ENCODE measurements around the gene REEP1.

Gene REEP1

DNA sequence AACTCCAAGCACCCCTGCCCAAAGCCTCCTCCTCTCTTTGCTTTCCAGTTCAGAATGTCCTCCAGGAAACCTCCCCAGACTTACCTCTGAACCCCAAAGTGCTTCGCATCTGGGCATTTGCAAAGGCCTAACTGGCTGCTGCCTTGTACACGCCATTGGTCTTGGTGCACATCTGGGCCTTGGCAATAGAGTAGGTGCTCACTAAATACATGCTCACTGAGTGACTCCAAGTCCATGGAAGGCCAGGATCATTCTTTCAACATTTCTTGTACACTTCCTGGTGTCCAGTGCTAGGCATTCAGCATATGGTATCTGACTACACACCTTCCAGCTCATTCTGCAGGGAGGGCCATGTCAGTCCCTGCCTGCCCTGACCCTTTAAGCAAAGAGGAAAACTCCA, 109.7 kb downstream of the REEP1 start:
- Histone ChIP-seq H3K9ac (ENCODE audit: low read length) (no peak overlapping the region), H3K9me3 (ENCODE audit: control insufficient read depth, low read depth, low read length) (no peaks in the 10 kb centered on the region), H3K27me3 (ENCODE audit: control insufficient read depth, insufficient read depth, low read length) (no peaks in the 10 kb centered on the region), H3K4me3 (ENCODE audit: low read length) (no peak overlapping the region), H3K27ac (ENCODE audit: low read length) (no peak overlapping the region), H3K36me3 (ENCODE audit: control insufficient read depth, low read depth, low read length) (no peaks in the 10 kb centered on the region), H3K4me1 (ENCODE audit: control insufficient read depth, low read depth, low read length) (peaks cover 6% of the 10 kb centered on the region)

DNA sequence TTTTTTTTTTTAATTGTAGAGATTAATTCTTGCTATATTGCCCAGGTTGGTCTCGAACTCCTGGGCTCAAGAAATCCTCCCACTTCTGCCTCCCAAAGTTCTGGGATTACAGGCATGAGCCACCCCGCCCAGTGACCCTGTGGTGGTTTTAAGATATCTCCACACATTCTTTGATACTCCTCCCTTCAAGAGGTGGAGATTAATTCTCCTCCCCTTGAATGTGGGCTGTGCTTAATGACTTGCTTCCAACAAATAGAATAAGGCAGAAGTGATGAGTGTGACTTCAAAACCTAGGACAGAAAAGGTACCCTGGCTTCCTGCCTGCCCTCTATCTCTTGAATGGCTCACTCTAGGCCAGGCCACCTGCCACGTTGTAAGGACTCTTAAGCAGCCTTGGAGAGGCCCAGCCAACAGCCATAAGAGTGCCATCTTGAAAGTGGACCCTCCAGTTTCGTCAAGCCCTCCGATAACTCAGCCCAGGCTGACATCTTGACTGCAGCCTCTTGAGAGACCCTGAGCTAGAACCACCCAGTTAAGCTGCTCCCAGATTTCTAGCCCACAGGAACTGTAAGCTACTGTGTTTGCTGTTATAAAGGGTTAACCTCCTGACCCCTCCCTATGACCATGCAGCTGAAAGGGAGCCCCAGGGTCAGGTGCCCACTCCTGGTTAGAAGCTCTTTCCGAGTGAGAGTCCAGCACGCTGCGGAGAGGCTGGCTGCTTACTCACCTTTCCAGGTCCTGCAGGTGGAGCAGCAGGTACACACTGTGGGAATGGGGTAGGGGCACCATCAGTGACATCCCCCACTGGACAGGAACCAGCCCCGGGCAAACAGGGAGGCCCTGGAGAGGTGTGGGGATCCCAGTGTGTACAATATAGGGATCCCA, 110.5 kb downstream of the REEP1 start:
- H3K4me3 ChIP-seq (ENCODE audit: low read length): no peak overlapping the region
- H3K9me3 ChIP-seq (ENCODE audit: control insufficient read depth, low read depth, low read length): no peaks in the 10 kb centered on the region
- H3K27ac ChIP-seq (ENCODE audit: low read length): no peak overlapping the region
- H3K4me1 ChIP-seq (ENCODE audit: control insufficient read depth, low read depth, low read length): peaks cover 8% of the 10 kb centered on the region
- no peak overlapping the region for H3K9ac ChIP-seq (ENCODE audit: low read length)
- H3K27me3 ChIP-seq (ENCODE audit: control insufficient read depth, insufficient read depth, low read length): no peaks in the 10 kb centered on the region
- no peaks in the 10 kb centered on the region for H3K36me3 ChIP-seq (ENCODE audit: control insufficient read depth, low read depth, low read length)

DNA sequence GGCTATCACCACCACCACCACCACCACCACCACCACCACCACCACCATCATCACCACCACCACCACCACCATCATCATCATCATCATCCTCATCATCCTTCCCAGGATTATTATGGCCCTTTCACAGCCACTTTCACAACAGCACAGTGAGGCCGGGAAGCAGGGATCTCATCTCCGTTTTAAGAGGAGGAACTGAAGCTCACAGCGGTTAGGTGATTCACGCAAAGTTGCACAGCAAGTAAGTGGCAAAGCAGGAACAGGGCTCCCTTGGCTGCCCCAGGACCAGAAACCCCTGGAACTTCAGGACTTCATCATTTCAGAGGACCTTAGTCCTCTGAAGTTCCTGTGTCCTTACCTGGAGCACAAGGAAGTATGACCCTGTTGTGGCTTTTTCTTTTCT, 111.4 kb downstream of the REEP1 start:
- H3K4me3 ChIP-seq (ENCODE audit: low read length): no peak overlapping the region
- H3K9me3 ChIP-seq (ENCODE audit: control insufficient read depth, low read depth, low read length): no peaks in the 10 kb centered on the region
- no peak overlapping the region for H3K27ac ChIP-seq (ENCODE audit: low read length)
- H3K36me3 ChIP-seq (ENCODE audit: control insufficient read depth, low read depth, low read length): no peaks in the 10 kb centered on the region
- no peaks in the 10 kb centered on the region for H3K27me3 ChIP-seq (ENCODE audit: control insufficient read depth, insufficient read depth, low read length)
- H3K4me1 ChIP-seq (ENCODE audit: control insufficient read depth, low read depth, low read length): peaks cover 8% of the 10 kb centered on the region
- no peak overlapping the region for H3K9ac ChIP-seq (ENCODE audit: low read length)

DNA sequence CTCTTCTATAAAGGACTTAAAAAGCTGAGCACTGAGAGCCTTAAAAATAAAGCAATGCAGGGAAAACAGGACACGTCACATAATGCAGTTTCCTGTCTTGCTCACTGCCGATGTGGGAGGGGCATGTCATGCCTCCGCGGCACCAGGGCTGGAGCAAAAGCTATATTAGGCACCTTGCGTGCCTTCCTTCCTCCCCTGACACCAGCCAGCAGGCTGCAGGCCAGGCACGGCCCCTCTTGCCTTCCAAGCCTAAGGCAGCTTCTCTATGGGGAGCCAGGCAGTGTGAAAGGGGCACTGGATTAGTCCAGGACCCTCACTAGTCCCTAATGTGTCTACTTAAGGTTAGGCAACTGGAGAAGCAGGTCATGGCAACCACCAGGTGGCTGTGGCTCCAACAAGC, 111.8 kb downstream of the REEP1 start:
- Histone ChIP-seq H3K4me3 (ENCODE audit: low read length) (no peak overlapping the region), H3K36me3 (ENCODE audit: control insufficient read depth, low read depth, low read length) (no peaks in the 10 kb centered on the region), H3K9me3 (ENCODE audit: control insufficient read depth, low read depth, low read length) (no peaks in the 10 kb centered on the region), H3K4me1 (ENCODE audit: control insufficient read depth, low read depth, low read length) (peaks cover 8% of the 10 kb centered on the region), H3K27me3 (ENCODE audit: control insufficient read depth, insufficient read depth, low read length) (no peaks in the 10 kb centered on the region), H3K9ac (ENCODE audit: low read length) (no peak overlapping the region), H3K27ac (ENCODE audit: low read length) (no peak overlapping the region)

DNA sequence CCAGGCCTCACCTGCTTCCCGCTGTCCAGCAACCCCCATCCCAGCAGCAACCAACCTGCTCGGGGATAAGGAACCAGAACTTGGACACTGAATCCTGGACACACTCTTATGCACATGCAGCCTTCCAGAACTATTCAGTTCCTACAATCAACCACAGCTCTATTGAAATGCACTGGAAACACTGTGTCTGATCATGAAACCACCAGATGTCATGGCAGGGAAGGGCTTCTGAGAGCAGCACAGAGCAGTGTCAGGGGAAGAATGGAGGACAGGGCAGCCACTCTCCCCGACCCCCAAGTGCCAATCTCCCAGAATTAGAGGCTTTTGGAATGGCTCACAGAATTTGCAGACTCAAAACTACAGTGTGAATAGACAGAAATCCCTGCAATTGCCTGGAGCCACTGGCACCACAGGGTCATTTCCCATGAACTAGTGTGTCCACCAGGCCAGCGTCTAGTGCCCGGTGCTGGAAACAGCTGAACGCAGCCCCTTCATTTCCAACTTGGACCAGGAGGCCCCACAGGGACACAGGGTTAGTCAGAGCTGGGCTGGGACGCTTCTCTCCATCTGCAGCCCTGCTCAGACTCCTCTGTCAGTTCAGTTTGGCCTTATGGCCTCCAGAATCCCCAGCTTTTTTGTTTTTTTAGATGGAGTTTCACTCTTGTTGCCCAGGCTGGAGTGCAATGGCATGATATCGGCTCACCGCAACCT, 112.6 kb downstream of the REEP1 start:
- Histone ChIP-seq H3K36me3 (ENCODE audit: control insufficient read depth, low read depth, low read length) (no peaks in the 10 kb centered on the region), H3K4me3 (ENCODE audit: low read length) (no peak overlapping the region), H3K9me3 (ENCODE audit: control insufficient read depth, low read depth, low read length) (no peaks in the 10 kb centered on the region), H3K27me3 (ENCODE audit: control insufficient read depth, insufficient read depth, low read length) (no peaks in the 10 kb centered on the region), H3K4me1 (ENCODE audit: control insufficient read depth, low read depth, low read length) (peaks cover 8% of the 10 kb centered on the region), H3K9ac (ENCODE audit: low read length) (no peak overlapping the region), H3K27ac (ENCODE audit: low read length) (no peak overlapping the region)

DNA sequence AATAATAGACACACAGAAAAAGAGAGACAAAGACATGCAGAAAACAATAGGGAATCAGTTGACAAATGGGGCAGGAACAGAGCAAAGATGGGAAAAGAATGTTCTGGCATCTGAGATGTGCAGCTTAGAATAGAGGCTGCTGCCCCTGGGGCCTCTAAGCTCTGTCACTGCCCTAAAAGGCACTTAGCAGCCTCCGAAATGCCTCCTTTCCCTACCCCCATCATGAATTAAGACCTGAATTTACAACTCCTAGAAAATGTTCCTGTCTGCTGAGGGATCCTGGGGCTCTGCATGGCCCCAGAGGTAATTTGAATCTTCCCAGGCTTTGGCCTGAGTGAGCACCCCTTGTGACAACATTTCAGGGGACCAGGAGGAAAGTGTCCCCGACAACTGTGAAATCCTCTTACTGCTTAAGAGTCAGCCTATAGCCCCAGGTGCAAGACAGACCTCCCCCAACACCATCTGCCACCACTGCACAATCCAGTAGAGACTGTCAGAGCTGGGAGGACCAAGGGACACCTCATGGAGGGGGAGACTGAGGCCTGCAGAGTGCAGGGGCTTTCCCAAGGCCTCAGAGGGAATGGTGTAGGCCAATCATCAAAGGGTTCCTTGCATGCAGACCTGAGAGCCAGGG, 113.4 kb downstream of the REEP1 start:
- no peak overlapping the region for H3K4me3 ChIP-seq (ENCODE audit: low read length)
- H3K4me1 ChIP-seq (ENCODE audit: control insufficient read depth, low read depth, low read length): peaks cover 8% of the 10 kb centered on the region
- H3K9me3 ChIP-seq (ENCODE audit: control insufficient read depth, low read depth, low read length): no peaks in the 10 kb centered on the region
- H3K27me3 ChIP-seq (ENCODE audit: control insufficient read depth, insufficient read depth, low read length): no peaks in the 10 kb centered on the region
- no peak overlapping the region for H3K9ac ChIP-seq (ENCODE audit: low read length)
- H3K36me3 ChIP-seq (ENCODE audit: control insufficient read depth, low read depth, low read length): no peaks in the 10 kb centered on the region
- H3K27ac ChIP-seq (ENCODE audit: low read length): no peak overlapping the region

DNA sequence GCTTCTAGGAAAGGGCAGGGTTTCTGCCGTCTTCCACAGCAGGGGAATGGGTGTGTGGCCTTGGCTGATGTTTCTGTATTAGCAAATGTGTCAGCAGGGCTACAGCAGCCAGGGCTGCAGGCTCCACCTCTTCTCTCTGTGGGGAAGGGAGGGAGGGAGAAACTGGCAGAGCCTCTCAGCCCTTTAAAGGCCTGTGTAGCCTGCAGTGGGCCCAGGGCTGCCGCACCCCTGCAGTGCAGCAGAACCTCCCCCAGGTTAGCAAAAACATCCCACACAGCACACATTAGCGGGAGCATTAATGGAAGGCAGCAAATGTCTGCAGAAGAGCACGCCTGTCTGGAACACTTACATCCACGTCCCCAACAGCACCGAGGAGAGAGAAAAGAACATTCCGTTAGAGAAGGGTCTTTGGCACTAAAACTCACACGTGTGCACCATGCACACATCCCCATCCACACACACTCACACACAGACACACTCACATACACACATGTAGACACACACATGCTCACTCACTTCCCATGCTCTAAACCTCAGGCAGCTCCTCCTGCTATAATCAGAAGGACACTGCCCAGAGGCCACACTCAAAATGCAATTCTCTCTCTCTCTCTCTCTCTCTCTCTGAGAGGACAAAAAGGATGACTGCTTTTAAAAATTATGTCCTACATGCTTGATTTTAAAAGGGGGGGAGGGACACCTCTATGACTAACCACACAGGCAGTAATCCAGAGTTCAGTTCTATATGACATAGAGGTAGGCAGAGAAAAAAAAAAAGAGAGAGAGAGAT, 114.1 kb downstream of the REEP1 start:
- Histone ChIP-seq H3K36me3 (ENCODE audit: control insufficient read depth, low read depth, low read length) (no peaks in the 10 kb centered on the region), H3K4me1 (ENCODE audit: control insufficient read depth, low read depth, low read length) (peaks cover 8% of the 10 kb centered on the region)

DNA sequence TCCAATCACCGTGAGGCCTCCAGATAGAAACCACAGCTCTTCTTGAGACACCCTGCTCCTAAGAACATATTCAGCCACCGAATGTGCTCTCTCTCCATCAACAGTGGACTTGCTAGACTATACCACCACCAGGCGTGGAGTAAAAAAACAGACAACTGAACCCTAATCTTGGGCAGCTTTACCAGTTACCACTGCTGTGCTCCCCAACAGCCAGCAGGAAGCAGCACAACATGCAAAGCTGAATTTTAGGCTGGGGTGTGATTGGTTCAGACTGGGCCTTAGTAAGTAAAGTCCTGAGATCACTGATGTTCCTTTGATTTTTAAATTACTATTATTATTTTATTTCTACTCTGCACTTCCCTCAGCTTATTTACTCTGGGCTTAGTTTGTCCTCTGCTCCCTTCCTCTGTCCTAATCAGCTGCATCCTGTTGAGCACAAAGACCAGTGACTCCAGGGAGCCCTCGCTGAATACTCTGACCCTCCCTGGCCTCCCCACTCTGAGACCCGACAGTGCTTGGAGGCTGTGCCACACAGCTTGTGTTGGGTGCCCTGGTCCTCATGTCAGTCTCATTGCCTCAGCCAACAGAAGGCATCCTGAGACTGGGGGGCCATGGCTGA, 116.3 kb downstream of the REEP1 start:
- no peaks in the 10 kb centered on the region for H3K9me3 ChIP-seq (ENCODE audit: control insufficient read depth, low read depth, low read length)
- H3K27ac ChIP-seq (ENCODE audit: low read length): no peak overlapping the region
- H3K27me3 ChIP-seq (ENCODE audit: control insufficient read depth, insufficient read depth, low read length): no peaks in the 10 kb centered on the region
- no peak overlapping the region for H3K9ac ChIP-seq (ENCODE audit: low read length)
- H3K4me3 ChIP-seq (ENCODE audit: low read length): no peak overlapping the region
- H3K4me1 ChIP-seq (ENCODE audit: control insufficient read depth, low read depth, low read length): peaks cover 8% of the 10 kb centered on the region
- no peaks in the 10 kb centered on the region for H3K36me3 ChIP-seq (ENCODE audit: control insufficient read depth, low read depth, low read length)

More for the DNA sequence above, 114.1 kb downstream of the REEP1 start:
- no peak overlapping the region for H3K9ac ChIP-seq (ENCODE audit: low read length)
- no peaks in the 10 kb centered on the region for H3K9me3 ChIP-seq (ENCODE audit: control insufficient read depth, low read depth, low read length)
- H3K27me3 ChIP-seq (ENCODE audit: control insufficient read depth, insufficient read depth, low read length): no peaks in the 10 kb centered on the region
- H3K4me3 ChIP-seq (ENCODE audit: low read length): no peak overlapping the region
- no peak overlapping the region for H3K27ac ChIP-seq (ENCODE audit: low read length)

DNA sequence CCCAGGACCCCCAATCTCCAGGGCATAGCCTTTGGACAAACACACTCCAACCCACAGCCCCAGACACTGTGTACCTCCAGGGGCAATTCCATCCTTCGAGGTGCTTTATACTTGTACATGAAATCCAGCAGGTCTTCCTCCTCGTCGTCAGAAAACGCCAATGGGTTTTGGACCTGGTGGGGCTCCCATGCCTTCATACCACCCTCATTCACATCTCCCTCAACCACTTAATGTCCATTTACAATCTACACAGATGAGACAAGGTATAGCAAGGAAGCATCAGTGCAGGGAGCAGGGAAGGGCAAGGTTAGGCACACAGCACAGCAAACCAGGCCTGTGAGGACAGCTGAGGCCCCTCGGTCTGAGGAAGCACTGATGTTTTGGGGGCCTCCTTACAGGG, 117.5 kb downstream of the REEP1 start:
- H3K27ac ChIP-seq (ENCODE audit: low read length): no peak overlapping the region
- peaks cover 8% of the 10 kb centered on the region for H3K4me1 ChIP-seq (ENCODE audit: control insufficient read depth, low read depth, low read length)

DNA sequence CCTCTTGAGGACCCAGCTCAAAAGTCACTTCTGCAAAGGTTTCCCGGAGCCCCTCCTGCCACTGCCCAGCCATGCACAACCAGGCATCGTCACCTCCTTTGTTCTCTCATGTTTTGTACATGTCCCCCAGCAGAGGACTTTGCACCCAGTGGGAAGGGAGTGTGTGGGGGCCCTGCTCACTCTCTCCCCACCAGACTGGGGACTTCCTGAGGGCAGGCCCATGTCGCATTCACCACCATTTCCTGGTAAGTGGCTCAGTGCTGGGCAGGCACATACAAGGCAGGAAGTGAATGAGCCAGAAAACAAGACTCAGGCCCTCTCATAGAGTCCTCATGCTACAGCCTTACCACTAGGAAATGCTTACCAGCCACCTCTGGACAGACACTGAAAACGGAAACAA, 119.3 kb downstream of the REEP1 start:
- Histone ChIP-seq H3K36me3 (ENCODE audit: control insufficient read depth, low read depth, low read length) (peaks cover 10% of the 10 kb centered on the region), H3K4me3 (ENCODE audit: low read length) (no peak overlapping the region)

More for the DNA sequence above, 117.5 kb downstream of the REEP1 start:
- Histone ChIP-seq H3K27me3 (ENCODE audit: control insufficient read depth, insufficient read depth, low read length) (no peaks in the 10 kb centered on the region), H3K9ac (ENCODE audit: low read length) (no peak overlapping the region), H3K4me3 (ENCODE audit: low read length) (no peak overlapping the region), H3K36me3 (ENCODE audit: control insufficient read depth, low read depth, low read length) (no peaks in the 10 kb centered on the region), H3K9me3 (ENCODE audit: control insufficient read depth, low read depth, low read length) (no peaks in the 10 kb centered on the region)

More for the DNA sequence above, 119.3 kb downstream of the REEP1 start:
- H3K9me3 ChIP-seq (ENCODE audit: control insufficient read depth, low read depth, low read length): no peaks in the 10 kb centered on the region
- no peak overlapping the region for H3K9ac ChIP-seq (ENCODE audit: low read length)
- H3K4me1 ChIP-seq (ENCODE audit: control insufficient read depth, low read depth, low read length): peaks cover 6% of the 10 kb centered on the region
- no peak overlapping the region for H3K27ac ChIP-seq (ENCODE audit: low read length)
- H3K27me3 ChIP-seq (ENCODE audit: control insufficient read depth, insufficient read depth, low read length): no peaks in the 10 kb centered on the region

Measured in iPS-18a (cell line).